ENCODE results near the gene CASP7.

CASP7 gene

GRCh38 chr10:113712755-113713639 is 33.3 kb downstream of the CASP7 start:
- Histone ChIP-seq H3K27ac (no peak overlapping the region), H3K4me3 (ENCODE audit: low read depth in 1 of 2, low read length in 1 of 2) (no peak overlapping the region), H3K4me1 (ENCODE audit: control insufficient read depth in 1 of 2, insufficient read depth in 1 of 2, low read depth in 1 of 2, low read length in 1 of 2) (no peaks in the 10 kb centered on the region), H3K36me3 (no peaks in the 10 kb centered on the region), H3K27me3 (no peaks in the 10 kb centered on the region), H3K9me3 (no peaks in the 10 kb centered on the region)
- TF ChIP-seq CTCF (IDR thresholded peaks at IDR 0.05) = no peak

DNA sequence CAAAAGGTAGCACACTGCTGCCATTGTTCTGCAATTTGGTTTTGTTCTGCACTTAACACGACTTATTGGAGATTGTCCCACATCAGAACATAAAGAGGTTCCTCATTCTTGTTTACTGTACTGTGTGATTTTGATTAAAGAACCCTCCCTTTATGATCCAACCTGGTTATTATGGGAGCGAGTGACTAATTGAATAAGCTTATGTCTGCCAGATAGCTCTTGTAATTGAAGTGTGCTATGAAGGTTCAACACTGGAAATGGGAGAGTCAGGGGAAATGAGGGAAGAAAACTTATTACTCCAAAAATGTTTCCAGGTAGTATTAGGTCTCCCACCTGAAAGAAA is 33.9 kb downstream of the CASP7 start:
- Histone ChIP-seq H3K4me3 (ENCODE audit: low read depth in 1 of 2, low read length in 1 of 2) (no peak overlapping the region), H3K9me3 (no peaks in the 10 kb centered on the region), H3K4me1 (ENCODE audit: control insufficient read depth in 1 of 2, insufficient read depth in 1 of 2, low read depth in 1 of 2, low read length in 1 of 2) (no peaks in the 10 kb centered on the region), H3K36me3 (no peaks in the 10 kb centered on the region), H3K27me3 (no peaks in the 10 kb centered on the region), H3K27ac (no peak overlapping the region)
- no peak for TF ChIP-seq CTCF (IDR thresholded peaks at IDR 0.05)

DNA sequence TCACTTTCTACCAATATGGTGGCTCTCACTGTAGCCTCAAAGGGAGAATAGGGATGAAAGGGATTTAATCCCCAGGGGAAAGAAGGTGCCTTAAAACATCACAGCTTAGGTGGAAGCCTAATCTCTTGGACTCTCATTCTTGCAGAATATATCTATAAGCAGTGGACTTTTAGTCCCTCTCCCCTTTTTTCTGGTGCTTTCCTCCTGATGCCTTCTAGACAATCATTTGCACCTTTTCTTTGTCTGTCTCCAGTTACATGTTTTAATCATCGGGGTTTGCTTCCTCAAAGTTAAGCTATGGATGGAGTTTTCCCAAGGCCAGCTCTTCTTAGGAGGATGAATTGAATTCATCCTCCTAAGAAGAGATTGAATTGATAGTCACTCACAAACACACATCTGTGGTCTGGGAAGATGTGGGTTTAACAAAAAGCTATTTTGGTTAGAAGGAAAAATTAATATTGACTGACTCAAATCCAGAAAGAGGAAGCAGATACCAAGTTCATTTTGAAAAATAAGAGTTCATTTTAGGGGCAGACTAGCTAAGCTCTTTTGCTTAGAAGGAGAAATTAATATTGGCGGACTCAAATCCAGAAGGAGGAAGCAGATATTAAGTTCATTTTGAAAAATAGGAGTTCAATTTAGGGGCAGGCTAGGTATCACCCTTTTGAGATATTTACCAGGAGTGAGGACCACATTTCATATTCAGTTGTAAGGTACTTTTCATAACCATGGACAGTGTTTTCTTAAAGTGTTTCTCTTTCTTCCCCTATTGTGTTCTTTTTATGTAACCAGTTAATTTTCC is 36.6 kb downstream of the CASP7 start:
- no peak overlapping the region for H3K4me3 ChIP-seq (ENCODE audit: low read depth in 1 of 2, low read length in 1 of 2)
- H3K9me3 ChIP-seq = no peaks in the 10 kb centered on the region
- no peaks in the 10 kb centered on the region for H3K4me1 ChIP-seq (ENCODE audit: control insufficient read depth in 1 of 2, insufficient read depth in 1 of 2, low read depth in 1 of 2, low read length in 1 of 2)
- no peaks in the 10 kb centered on the region for H3K36me3 ChIP-seq
- no peaks in the 10 kb centered on the region for H3K27me3 ChIP-seq
- no peak overlapping the region for H3K27ac ChIP-seq
- no peak for TF ChIP-seq CTCF (IDR thresholded peaks at IDR 0.05)

DNA sequence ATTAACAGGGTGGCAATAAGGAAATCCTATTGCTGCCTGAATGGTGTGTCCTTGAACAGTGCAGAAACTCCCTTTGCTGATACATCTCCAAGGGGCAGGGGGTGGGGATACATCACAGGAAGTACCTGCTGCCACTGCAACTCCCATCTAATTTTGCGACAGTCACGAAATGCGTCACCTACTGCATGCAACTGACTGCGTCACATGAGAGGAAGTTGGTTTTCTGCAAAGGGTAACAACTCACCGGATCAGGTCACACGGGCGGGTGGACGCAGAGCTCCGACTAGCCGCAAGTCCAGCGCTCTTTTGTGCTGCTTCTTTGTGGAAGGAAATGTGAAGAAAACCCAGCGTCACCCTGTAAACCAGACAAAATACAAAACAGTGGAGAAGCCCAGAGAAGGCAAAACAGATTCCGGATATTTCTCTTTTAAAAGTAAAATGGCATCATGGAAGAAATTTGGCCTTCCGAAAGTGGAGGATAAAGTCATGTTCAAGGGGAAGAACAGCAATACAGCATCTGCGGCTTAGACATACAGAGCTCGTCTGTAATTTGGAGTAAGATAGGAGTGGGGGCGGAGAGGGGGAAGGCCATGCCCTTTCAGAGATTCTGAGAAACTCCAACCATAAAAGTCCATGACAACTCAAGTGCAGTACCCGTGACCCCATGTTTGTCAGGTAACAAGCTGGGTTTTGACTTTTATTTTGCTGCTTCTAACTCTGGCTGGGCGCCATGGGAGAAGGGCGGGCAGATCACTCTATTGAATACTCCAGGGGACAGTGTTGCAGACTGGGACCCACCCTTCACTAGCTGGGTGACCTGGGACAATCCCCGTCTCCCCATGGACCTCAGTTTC is 39.5 kb downstream of the CASP7 start:
- H3K9me3 ChIP-seq = no peaks in the 10 kb centered on the region
- no peak for TF ChIP-seq CTCF (IDR thresholded peaks at IDR 0.05)
- no peaks in the 10 kb centered on the region for H3K36me3 ChIP-seq

DNA sequence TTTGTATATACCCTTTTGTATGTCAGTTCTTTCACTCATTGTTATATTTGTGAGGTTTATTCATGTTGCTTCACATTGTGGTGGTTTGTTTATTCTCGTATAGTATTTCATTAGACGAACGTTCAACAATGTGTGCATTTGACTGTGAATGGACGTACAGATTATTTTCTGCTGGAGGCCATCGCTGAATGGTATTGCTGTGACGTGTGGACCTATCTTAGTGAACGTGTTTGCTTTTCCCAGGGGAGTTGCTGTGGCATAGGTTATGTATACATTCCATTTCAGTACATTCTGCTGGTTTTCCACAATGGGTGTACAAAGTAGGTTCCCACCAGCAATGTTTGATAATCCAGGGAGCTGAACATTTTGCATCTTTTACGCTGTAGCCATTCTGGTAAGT is 40.7 kb downstream of the CASP7 start:
- no peak for TF ChIP-seq CTCF (IDR thresholded peaks at IDR 0.05)
- H3K27ac ChIP-seq = no peak overlapping the region
- H3K27me3 ChIP-seq = no peaks in the 10 kb centered on the region
- H3K9me3 ChIP-seq = no peaks in the 10 kb centered on the region
- no peak overlapping the region for H3K4me3 ChIP-seq (ENCODE audit: low read depth in 1 of 2, low read length in 1 of 2)
- H3K36me3 ChIP-seq = no peaks in the 10 kb centered on the region
- no peaks in the 10 kb centered on the region for H3K4me1 ChIP-seq (ENCODE audit: control insufficient read depth in 1 of 2, insufficient read depth in 1 of 2, low read depth in 1 of 2, low read length in 1 of 2)

More for the DNA sequence above, 39.5 kb downstream of the CASP7 start:
- H3K4me3 ChIP-seq (ENCODE audit: low read depth in 1 of 2, low read length in 1 of 2) = no peak overlapping the region
- H3K4me1 ChIP-seq (ENCODE audit: control insufficient read depth in 1 of 2, insufficient read depth in 1 of 2, low read depth in 1 of 2, low read length in 1 of 2) = no peaks in the 10 kb centered on the region
- H3K27ac ChIP-seq = no peak overlapping the region
- no peaks in the 10 kb centered on the region for H3K27me3 ChIP-seq

Measured in neutrophil (primary cell).